AG20443 (cell line): ENCODE results near the gene NUDCD3.

Experiments
- DNase-seq: peaks from one replicate; pipeline ENCODE4 v3.0.0; 2012; ENCODE audit warnings: low spot score, mixed read lengths

Gene NUDCD3

DNA sequence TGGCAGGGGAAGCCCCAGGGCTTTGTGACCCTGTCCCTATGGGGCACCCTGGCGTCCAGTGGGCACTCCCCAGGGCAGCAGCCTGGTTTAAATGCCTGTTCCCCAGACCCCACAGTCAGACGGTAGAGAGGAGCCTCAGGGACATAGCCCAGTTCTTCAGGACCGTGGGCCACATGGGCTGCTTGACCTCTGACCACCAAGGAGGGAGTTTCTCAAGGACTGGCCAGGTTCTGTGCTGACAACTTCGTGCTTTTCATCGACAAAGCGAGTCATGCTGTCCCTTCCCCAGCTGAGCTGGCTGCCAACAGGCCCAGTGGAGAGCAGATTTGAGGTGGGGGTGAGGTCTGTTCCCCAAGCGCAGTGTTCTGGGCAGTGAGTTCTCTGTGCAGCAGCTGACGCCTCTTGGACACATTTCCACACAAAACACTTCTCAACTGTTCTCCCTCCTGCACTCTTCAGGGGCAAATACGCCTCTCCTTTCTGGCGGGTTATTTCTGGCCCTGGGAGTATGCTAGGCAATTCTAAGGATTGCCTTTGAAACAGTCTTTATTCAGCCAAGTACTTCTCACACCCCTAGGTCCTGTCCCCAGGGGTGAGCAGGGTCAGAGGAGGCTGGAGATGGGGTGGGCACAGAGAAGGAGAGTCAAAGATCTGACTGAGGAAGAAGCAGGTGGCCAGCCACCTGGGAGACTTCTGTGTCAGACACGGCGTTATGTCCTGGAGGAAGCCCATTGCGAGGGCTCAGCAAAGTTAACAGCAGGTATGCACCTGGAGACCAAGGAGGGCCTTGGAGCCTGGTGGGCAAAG is 107.8 kb downstream of the NUDCD3 start:
- no peak for DNase-seq

DNA sequence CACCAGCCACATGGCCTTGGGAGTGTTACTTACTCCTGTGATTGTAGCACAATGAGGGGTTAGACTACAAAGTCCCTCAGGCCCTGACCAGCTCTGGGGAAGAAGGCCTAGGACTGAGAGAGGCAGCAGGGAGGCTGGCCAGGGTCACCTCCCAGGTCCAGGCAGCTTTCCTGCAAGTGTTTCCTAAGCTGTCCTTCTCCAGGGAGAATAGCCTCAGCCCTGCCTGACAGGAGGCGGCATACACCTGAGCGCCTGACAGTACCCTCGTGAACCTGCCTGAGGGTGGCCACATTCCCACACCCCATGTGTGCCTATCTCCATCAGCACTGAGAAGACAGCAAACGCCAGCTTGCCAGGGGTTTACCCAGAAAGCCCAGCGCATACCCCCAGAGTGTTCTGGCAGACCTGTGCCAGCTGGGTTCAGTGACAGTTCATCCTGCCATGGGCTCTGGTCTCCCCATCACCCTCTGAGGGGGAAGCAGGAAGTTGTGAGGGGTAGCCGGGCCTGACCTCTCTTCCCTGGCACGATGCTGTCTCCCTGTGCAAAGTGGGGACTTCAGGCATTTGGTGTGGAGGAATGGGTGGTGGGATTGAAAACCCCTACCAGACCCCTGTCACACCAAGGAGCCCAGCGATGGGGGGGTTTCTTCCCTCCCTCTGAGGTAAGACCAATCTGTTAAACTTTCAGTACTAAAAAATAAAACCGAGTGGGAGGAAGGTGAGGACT is 108.8 kb downstream of the NUDCD3 start:
- DNase-seq, result no peak

DNA sequence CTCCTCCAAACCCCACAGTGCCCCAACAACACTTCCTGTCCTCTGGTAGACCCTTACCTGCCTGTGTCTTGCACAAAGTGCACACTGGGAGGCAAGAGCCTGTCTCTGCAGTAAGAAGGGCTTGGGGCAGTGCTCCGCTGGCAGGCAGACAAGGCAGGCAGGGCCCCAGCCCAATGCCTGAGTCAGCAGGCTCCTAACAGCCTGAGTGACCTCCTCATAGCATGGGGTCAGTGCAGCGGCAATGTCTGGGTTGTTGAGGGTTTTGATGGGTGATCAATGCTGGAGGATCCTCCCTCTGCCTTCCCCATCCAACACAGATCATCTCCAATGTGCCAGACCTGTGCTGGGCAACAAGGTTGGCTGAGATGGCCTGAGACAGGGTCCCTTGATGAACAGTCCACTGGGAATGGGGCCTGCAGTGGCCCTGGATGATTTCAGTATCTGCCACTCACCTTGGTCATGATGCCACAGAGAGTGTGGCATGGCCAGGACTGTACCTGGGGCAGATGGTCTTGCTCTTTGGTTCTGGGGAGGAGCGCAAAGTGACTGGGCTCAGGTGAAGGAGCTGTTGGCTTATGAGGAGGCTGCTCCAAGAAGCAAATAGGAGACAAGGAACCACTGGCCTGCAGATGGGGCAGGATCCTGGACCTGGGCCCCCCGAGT is 109.5 kb downstream of the NUDCD3 start:
- DNase-seq, result no peak

DNA sequence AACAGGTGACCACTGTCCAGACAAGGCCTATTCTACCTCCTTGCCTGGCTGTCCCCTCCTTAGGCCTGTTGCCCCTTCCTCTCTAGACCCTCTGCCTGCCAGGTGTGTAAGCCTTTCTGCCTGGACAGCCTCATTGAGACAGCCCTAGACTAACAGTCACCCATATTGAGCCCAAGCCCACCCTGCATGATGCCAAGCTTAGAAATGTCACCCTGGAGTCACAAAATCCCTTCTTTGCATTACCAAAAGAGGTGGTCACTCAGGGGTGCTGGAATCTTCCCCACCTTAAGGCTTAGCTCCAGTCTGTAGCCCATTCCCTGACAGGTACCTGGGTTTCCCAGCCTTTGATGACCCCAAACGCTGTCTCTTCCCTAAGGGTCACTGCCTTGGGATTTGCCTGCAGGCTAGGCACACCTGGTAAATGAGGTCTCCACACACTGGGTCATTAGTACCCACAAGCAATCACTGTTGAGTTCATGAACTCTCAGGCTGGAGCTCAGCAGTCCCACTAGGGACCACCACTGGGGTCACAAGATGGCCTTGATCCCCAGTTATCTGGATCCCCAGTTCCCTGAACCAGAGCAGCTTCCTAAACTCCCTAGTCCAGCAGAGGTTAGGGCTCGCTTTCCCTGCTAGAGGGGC is 110.1 kb downstream of the NUDCD3 start:
- no peak for DNase-seq

DNA sequence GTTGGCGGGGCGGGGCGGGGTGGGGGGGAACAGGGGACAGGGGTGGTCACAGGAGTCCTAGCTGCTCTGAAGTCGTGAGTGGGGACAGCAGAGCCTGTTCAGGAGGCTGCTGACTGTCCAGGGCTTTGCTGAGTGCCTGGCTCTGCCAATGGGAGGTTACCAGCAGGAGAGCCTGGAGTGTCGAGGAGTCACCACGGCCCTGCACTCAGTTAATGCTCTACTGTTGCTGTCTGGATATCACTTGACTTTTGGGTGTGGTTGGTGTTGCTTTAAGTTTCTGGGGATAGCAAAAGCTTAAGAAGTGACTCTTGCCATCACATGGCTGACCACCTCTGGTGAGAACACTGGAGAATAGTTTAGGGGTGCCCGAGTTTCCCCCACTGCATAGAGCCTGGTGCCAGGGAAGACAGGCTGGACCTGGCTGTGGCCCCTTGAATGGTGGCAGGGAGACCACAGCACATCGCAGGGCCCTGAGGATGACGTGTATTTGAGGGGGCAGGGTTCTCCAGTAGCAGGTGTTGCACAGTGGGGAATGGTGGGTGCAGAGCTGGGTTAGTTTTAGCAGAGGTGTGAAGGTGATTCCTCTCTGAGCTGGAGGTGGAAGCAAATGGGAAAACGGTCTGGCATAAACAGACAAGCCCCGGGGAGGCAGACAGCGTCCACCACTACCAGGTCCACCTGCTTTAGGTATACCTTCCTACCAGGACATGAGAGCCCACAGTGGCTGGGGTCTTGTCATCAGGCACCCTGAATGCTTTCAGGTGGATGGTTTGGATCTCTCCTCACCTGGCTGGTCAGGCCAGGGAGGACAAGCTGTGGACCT is 110.9 kb downstream of the NUDCD3 start:
- DNase-seq, result peak; percentile 75

DNA sequence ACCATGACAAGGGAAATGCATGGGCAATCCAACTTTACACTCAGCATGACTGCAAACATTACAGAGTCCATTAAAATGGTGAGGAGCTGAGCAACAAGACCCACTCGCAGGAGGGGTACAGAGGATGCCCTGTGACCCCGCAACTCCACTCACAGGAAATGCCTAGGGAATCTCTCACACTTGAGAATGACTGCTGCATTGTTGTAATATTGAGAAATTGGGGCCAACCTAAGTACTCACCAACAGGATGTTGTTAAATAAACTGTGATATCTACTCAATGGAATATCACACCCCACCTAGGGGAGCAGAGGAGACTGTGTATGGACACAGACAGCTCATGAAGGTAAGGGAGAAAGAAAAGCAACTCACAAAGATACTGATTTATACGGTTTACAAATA is 111.7 kb downstream of the NUDCD3 start:
- DNase-seq, result peak; percentile 75

DNA sequence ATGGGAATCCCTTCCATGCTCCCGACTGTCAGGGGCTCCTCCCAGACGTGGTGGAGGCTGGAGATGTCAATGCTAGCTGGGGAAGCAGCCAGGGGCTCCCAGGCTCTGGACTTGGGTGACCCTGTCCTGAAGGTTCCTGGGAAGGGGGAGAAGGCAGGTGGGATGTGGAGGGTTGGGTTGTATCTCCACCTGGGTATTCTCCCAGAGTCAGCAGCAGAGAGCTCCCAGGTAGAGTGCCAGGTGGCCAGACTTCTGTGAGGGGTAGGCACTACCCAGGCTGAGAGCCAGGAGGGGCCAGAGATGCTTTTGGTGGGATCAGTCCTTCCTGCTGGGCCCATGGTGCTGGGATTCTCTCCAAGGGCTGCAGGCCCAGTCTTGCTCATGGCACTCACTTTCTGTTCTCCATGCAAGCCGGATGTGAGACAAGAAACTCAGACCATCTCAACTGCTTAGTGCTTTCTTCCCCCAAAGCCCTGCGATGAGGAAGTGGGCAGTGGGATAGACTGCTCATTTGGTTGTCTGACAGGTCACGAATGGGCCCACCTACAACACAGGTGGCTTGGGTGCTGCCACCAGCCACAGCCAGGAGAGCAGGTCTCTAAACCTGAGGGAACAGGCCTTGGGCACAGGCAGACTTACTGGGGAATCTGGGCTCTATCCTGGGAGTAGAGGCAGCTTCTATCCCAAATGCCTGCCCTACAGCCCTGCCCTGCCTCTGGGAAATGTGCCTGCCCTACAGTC is 112.6 kb downstream of the NUDCD3 start:
- peak; percentile 4 for DNase-seq

DNA sequence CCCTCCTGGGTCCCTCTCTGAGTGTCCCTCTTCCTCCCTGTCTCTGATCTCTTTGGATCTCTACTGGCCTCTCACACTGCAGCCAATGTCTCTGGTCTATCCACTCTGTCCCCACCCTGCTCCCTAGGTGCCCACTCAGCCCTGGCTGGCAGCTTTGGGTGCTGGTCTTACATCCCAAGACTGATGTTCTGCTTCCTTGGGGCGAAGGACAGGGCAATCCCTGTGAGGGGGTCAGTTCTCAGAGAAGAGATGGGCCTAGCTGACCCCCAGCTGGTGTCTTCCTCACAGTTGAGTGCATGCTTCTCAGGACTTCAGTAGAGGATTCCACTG is 113.4 kb downstream of the NUDCD3 start:
- peak; percentile 2 for DNase-seq

DNA sequence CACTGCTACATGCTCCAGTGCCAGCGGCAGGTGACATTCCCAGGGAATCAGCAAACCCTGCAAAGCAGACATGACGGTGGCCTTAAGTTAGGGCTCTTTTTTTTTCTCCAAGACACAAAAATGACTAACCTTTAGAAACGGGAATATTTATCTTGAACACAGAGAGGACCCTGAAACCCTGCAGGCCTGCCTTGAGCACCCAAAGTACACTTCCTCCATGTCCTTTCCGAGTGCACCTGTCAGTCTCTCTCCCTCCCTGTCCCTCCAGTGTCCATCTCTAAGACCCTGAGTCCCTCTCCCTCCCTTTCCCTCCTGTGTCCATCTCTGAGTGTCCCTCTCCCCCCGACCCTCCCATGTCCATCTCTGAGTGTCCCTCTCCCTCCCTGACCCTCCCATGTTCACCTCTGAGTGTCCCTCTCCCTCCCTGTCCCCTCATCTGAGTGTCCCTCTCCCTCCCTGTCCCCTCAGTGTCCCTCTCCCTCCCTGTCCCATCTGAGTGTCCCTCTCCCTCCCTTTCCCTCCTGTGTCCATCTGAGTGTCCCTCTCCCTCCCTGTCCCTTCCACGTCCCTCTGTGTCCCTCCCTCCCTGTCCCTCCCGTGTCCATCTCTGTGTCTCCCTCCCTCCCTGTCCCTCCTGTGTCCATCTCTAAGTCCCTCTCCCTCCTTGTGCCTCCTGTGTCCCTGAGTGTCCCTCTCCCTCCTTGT is 113.9 kb downstream of the NUDCD3 start:
- no peak for DNase-seq

DNA sequence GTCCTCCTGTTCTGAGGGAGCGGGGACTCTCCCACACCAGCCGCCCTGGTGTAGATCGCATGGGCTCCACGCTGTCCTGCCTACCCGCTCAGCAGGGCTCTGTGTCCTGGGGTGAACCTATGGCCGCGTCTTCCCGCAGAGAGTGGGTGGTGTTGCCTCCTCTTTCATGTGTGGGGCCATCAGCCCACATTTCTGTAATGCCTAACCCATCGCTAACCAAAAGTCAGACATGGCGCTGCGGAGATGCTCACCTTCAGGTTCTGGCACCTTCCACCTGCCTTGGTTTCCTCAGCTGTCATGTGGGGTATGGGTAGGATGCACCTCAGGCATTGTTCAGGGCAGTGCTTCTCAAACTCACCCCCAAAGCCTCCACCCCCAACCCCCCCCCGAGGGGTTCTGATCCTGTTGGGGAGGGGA is 114.5 kb downstream of the NUDCD3 start:
- DNase-seq, result no peak

DNA sequence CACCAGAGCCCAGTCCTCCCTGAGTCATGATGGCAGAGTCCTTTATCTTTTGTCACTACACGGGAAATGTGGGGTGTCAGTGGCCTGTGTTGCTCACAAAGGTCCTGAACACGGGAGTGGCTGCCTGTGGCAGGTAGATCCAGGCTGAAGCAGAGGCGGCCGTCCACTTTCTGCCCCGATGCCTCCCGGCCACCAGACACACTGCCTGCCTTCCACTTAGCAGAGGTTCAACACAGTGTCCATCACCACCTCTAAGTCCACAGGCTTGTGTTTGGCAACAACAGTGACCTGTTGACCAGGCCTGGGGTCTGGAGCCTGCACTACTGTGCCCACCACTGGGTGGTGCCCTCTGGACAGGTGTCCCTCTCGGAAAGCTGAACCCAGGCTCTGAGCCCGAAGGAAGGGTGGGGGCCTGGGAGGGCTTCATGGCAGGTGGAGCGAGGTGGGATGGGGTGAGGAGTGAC is 115.2 kb downstream of the NUDCD3 start:
- peak; percentile 5 for DNase-seq

DNA sequence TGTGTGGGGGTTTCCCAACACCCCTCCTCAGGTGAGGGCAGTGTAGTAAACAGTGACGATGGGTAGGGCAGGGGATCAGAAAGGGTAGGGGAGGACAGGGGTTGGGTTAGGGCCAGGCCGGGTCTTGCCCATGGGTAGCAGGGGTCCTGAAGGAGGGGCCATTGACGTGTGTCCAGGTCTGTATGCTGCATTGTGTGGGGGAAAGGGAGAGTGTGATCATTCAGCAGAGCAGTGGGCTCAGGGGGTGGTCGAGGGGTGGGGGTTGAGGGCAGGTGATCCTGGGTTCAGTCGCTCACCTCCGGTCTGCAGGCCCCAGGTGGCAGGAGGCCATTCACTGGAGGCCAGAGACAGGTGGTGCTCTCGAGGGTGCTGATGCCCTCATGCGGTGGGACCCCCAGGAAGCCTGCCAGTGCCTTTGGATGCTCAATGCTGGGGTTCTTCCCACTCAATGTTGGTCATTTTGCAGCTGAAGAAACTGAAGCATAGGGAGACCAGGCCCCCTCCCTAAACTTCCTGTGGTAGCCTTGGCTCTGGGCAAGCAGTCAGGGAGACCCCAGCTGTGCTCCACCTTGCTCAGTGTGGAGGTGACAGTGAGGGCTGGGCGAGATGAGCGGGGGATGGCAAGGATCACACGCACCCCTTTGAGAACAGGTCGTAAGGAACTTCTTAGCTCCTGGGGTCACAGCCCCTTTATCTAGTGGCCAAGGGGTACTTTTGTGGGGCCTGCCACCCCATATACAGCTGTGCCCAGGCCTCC is 116.3 kb downstream of the NUDCD3 start:
- DNase-seq, result no peak

DNA sequence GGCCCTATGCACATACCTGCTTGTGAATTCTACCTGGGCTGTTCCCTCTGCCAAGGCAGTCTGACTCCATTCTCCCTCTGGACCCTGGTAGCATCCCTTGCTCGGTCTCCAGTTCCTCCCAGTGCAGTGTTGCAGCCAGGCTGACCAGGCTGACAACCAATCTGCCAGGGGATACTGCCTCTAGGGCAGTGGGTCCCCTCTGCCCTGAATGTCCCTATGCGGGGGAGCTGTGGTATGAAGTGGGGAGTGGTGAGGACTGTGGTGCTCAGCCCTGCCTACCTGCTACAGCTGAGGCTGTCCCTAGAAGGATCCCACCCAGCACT is 117.1 kb downstream of the NUDCD3 start:
- peak; percentile 7 for DNase-seq

DNA sequence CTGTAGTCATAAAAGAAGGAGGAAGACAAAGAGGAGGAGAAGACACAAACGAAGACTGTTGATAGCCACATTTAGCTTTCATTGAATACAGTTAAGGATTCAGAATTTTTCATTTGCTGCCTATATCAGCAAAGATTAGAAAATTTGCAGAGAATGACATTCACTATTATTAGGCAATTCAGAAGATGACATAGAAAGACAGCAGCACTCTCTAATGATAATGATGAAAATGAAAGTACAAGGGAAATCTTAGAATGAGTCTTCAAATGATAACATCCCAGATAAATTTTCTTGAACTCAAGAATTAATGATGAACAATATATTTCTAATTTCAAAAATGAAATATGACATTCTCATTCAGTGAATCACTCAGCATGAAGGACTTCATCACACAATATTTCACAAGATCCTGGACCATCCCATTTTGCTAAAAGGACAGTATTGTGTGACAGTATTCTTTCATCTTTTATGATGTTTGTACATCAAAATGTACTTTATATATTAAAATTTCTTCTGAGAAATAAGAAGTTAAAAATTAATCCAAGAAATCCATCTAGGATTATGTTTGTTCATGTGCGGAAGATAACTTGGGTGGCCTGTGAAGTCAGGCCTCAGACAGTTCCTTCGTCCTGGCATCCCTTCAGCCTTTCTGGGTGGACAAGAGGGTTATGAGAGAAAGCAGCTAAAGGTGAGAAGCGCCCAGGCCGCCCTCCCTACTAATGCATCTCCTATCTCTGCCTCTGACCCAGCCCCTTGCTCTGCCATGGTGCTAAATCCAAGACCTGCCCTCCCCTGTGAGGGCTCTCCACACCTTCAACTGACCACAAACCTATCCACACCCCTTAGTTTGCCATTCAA is 117.7 kb downstream of the NUDCD3 start:
- DNase-seq, result peak; percentile 8

DNA sequence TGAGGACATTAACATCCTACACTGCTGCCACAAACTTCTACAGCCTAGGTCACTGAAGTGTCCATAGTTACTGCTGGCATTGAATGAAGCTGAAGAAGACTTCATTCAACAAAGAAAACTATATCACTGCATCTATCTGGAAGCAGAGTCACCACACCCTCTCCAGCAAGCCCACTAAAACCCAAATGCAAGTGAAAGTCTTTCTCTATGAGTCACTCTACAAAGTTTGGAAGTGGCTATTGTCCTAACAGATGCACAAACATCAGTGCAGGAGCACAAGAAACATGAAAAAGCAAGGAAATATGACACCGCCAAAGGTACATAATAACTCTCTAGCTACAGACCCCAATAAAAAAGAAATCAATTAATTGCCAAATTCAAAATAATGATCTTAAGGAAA is 121.6 kb downstream of the NUDCD3 start:
- peak; percentile 73 for DNase-seq

DNA sequence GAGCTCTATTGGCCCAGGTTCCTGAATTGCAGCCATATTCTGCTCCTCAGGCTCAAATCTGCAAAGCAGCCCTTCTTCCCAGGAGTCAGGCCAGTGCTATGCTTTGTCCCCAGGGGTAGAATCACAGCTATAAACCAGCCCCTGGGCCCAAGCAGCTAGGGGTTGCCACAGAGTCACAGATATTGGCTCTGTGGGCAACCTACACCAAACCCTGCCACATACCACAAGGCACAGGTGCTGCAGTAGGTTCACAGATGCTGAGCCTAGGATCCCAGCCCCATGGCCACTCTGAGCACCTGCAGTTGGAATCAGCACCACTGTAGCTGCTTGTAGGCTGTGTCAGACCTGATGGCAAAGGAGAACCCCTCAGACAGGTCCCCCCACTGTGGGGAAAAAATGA is 122.0 kb downstream of the NUDCD3 start:
- DNase-seq, result peak; percentile 5

DNA sequence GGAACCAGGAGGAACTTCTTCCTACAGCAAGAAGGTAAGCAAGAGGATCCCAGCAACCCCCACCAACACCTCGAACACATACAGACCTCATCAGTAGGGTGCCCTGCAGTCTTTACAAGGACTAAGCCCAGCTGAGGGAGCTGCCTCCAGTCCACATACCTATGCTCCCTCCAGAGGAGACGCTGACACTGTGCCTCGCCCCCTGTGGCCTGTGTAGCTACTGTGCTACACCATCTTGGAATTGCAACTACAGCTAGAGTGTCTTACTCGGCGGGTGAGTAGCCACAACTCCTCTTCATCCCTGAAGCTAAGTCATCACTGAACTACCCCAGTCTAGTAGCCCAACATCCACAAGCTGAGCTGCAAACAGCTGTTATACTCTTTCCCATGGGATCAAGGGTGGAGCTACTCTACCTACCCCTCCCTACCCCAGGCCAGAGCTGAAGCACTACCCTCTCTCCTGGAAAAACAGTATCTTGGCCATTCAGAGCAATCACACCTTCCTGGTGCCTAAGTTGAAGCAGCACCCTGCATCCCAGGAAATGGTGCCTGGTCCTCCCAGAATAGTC is 122.9 kb downstream of the NUDCD3 start:
- DNase-seq, result peak; percentile 6

DNA sequence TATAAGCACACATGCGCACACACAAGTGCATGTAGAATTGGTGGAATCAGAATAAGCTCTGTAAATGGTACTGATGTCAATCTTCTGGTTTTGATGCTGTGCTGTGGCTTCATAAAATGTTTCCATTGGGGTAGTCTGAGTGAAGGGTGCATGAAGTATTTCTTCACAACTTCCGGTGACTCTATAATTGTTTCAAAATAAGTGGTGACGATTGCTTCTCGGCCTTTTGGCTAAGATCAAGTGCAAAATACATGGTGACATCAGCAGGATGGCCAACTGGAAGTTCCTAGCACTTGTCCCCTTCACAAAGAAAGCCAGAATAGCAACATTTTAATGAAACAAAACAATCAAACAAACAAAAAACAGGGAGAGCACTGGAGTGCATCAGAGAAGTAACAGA is 123.5 kb downstream of the NUDCD3 start:
- no peak for DNase-seq
